Right lobe of liver (tissue), 4 donors: ENCODE results near the gene DEPDC5.

ENCODE experiments used
- POLR2A ChIP-seq: fragments of 450-650 bp; IDR thresholded peaks from one replicate; pipeline ENCODE4 v1.6.1; 2017; ENCODE audit warnings: antibody characterized with exemption, mild to moderate bottlenecking
- TF ChIP-seq, protein P1 (sequence below), 4 donors: fragments of 200-600 bp in 3 of 4; fragments of 450-650 bp in 1 of 4; IDR thresholded peaks; one replicate each; pipeline versions ENCODE4 v1.5.1 to v1.8.0; 2016 to 2022; ENCODE audit warnings: antibody characterized with exemption in 4 of 4, mild to moderate bottlenecking in 2 of 4
- donor health status: DM: no; HTN: no; CAD: no.
- donor health status: DM: no; HTN: no; CAD: no.
- donor health status: DM: no; HTN: yes; CAD: no.

DNA sequence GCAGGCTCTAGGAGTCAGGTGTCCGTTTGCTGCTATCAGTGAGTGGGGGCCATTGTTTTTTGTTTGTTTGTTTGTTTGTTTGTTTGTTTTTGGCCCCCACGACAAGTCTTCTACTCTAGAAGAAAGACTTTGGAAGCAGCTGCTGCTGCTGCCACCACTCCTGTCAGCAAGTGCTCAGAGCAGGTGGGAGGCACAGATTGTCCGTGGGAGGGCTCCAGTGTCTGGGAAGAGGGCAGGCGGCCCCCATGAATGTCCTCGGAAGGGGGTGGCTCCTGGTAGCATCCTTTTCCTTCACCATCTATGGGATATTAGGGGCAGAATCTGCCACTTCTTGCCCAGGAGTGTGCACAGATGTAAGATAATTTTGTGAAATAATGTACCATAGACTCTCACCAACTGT, 152.8 kb downstream of the DEPDC5 start:
- TF ChIP-seq, protein P1, sequence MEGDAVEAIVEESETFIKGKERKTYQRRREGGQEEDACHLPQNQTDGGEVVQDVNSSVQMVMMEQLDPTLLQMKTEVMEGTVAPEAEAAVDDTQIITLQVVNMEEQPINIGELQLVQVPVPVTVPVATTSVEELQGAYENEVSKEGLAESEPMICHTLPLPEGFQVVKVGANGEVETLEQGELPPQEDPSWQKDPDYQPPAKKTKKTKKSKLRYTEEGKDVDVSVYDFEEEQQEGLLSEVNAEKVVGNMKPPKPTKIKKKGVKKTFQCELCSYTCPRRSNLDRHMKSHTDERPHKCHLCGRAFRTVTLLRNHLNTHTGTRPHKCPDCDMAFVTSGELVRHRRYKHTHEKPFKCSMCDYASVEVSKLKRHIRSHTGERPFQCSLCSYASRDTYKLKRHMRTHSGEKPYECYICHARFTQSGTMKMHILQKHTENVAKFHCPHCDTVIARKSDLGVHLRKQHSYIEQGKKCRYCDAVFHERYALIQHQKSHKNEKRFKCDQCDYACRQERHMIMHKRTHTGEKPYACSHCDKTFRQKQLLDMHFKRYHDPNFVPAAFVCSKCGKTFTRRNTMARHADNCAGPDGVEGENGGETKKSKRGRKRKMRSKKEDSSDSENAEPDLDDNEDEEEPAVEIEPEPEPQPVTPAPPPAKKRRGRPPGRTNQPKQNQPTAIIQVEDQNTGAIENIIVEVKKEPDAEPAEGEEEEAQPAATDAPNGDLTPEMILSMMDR (IDR thresholded peaks at IDR 0.05) = no peak
- no peak for TF ChIP-seq POLR2A
